GM12878 (cell line): ENCODE data around the gene NMBR. TPM values are rescaled to one million over a fixed set of nuclear protein-coding genes. Genes with fewer than 3 reads are reported as not detected.

ENCODE experiments used
- ATAC-seq: fragments of 200-7000 bp; cut with Tn5 transposase; 3 replicates; pipeline ENCODE4 v1.9.1; 2020; ENCODE audit warnings: mild to moderate bottlenecking, moderate library complexity
- BruUV-seq: library from RNA; stranded (reverse); fragments of 400-500 nt; replicated peaks from 2 replicates; lab custom pipeline; 2021; lab: Mats Ljungman, UMichigan
- CTCF ChIA-PET: fragments of 300-600 bp; sonication (Branson Sonifier 250); formaldehyde crosslinking; extraction: SDS; loops from one replicate; lab custom pipeline; 2021; ENCODE audit warnings: inconsistent platforms; lab: Yijun Ruan, JAX
- POLR2A ChIA-PET: fragments of 350-600 bp; formaldehyde crosslinking; extraction: SDS; loops from one replicate; lab custom pipeline; 2021; ENCODE audit warnings: inconsistent platforms; lab: Charles Lee
- RAD21 ChIA-PET: fragments of 300-600 bp; sonication (Branson Sonifier 250); formaldehyde crosslinking; loops from one replicate; lab custom pipeline; 2023; ENCODE audit warnings: antibody characterized with exemption; ENCODE audit not compliant: unreplicated experiment; lab: Charles Lee
- SMC1A ChIA-PET: fragments of 300-600 bp; sonication (Branson Sonifier 250); formaldehyde crosslinking; loops from one replicate; lab custom pipeline; 2023; ENCODE audit not compliant: unreplicated experiment, uncharacterized antibody; lab: Charles Lee
- DNase-seq: peaks from one replicate; pipeline ENCODE4 v3.0.0-alpha.2; 2011; ENCODE audit warnings: low read depth, low spot score
- FAIRE-seq: peaks from 3 replicates; lab custom pipeline; 2011; peaks lifted over from hg19 to GRCh38; lab: Jason Lieb, UNC
- H2AFZ ChIP-seq: 2 replicates; pipeline ENCODE4 v1.6.0; 2011; ENCODE audit warnings: low read depth, low read length, control low read depth; ENCODE audit not compliant: control insufficient read depth
- H3K27ac ChIP-seq: 2 replicates; pipeline ENCODE4 v1.5.1; 2011; ENCODE audit warnings: control low read depth; ENCODE audit not compliant: control insufficient read depth, insufficient read depth
- H3K27me3 ChIP-seq, 2 experiments: replicated peaks in 1 of 2; 2 replicates each; pipeline versions ENCODE4 v1.6.0 to v1.6.1; 2011; ENCODE audit warnings: low read length in 1 of 2; ENCODE audit not compliant: control insufficient read depth in 2 of 2, insufficient read depth in 2 of 2
- H3K36me3 ChIP-seq, 2 experiments: 2 replicates each; pipeline ENCODE4 v1.5.1; 2011; ENCODE audit warnings: low read length in 1 of 2; ENCODE audit not compliant: control insufficient read depth in 2 of 2, insufficient read depth in 2 of 2
- H3K4me1 ChIP-seq: 2 replicates; pipeline ENCODE4 v1.6.1; 2011; ENCODE audit warnings: mild to moderate bottlenecking, low read length, moderate library complexity, mixed read lengths; ENCODE audit not compliant: control insufficient read depth, insufficient read depth
- H3K4me2 ChIP-seq: 2 replicates; pipeline ENCODE4 v1.6.0; 2011; ENCODE audit warnings: control low read depth; ENCODE audit not compliant: control insufficient read depth, insufficient read depth
- H3K4me3 ChIP-seq: fragments of 200-600 bp; sonication (generic); 2 replicates; pipeline ENCODE4 v1.5.1; 2016
- H3K79me2 ChIP-seq: 2 replicates; pipeline ENCODE4 v1.6.0; 2011; ENCODE audit warnings: low read length; ENCODE audit not compliant: control insufficient read depth, insufficient read depth
- H3K9ac ChIP-seq: 2 replicates; pipeline ENCODE4 v1.8.0; 2011; ENCODE audit warnings: low read length, control low read depth, mixed read lengths; ENCODE audit not compliant: control insufficient read depth, insufficient read depth
- H3K9me3 ChIP-seq: replicated peaks from 3 replicates; pipeline ENCODE4 v1.5.1; 2011; ENCODE audit warnings: mild to moderate bottlenecking, low read length; ENCODE audit not compliant: control insufficient read depth, insufficient read depth
- H4K20me1 ChIP-seq: 2 replicates; pipeline ENCODE4 v1.6.0; 2011; ENCODE audit not compliant: control insufficient read depth, insufficient read depth
- CBX5 ChIP-seq: sonication (generic); IDR thresholded peaks from 2 replicates; pipeline ENCODE4 v1.6.1; 2016; ENCODE audit warnings: low read depth, moderate library complexity, mild to moderate bottlenecking, inconsistent platforms
- CREM ChIP-seq: IDR thresholded peaks from 2 replicates; pipeline ENCODE4 v1.6.1; 2014; ENCODE audit warnings: antibody characterized with exemption, low read depth
- MTA2 ChIP-seq: fragments of 450-650 bp; IDR thresholded peaks from 2 replicates; pipeline ENCODE4 v1.6.1; 2016; ENCODE audit warnings: low read depth, mild to moderate bottlenecking, moderate library complexity
- PAX5 ChIP-seq: IDR thresholded peaks from 2 replicates; pipeline ENCODE4 v1.6.1; 2011; ENCODE audit warnings: low read depth, low read length, borderline replicate concordance
- SMAD5 ChIP-seq: IDR thresholded peaks from 2 replicates; pipeline ENCODE4 v1.6.1; 2016; ENCODE audit warnings: antibody characterized with exemption, low read depth
- TCF7 ChIP-seq: IDR thresholded peaks from 2 replicates; pipeline ENCODE4 v1.6.1; 2014; ENCODE audit warnings: antibody characterized with exemption, borderline replicate concordance
- YY1 ChIP-seq: IDR thresholded peaks from 2 replicates; pipeline ENCODE4 v1.6.1; 2011; ENCODE audit warnings: low read depth, mild to moderate bottlenecking, low read length
- ZNF384 ChIP-seq: IDR thresholded peaks from 2 replicates; pipeline ENCODE4 v1.6.1; 2012; ENCODE audit warnings: low read depth, mild to moderate bottlenecking, low read length, improper control_type of control experiment, borderline replicate concordance
- whole genome bisulfite sequencing: methylation state at CpG from one replicate; pipeline ENCODE4 v1.1.6; 2016; ENCODE audit warnings: low lambda C conversion rate; ENCODE audit not compliant: insufficient replicate concordance, insufficient coverage; ENCODE audit errors: missing lambda C conversion rate; 5-methylcytosine and 5-hydroxymethylcytosine counted together
- in situ Hi-C: fragments of 300-500 bp; cut with MboI; formaldehyde crosslinking; loops from 9 replicates; pipeline ENCODE4 v1.14.3; 2018; ENCODE audit warnings: mixed read lengths
- intact Hi-C: fragments of 100-400 bp; cut with micrococcal nuclease; formaldehyde crosslinking; loops from one replicate; pipeline ENCODE4 v1.14.2; 2022; ENCODE audit not compliant: unreplicated experiment
- polyA plus RNA-seq, 11 experiments: library from polyadenylated mRNA; depleted of rRNA in 4 of 11; unstranded in 6 of 11; stranded (reverse) in 5 of 11; fragments of >200 nt; fragmentation: Nextera tagmentation in 4 of 11; fragmentation: Illumina TruSeq in 1 of 11; extraction: Ambion mirVana in 4 of 11; extraction: Trizol in 1 of 11; gene quantifications; 1 replicate in 1 of 11; 2 replicates in 10 of 11; pipeline versions ENCODE4 v1.2.1 to v1.2.3, GENCODE V29; 2011 to 2016; ENCODE audit warnings: inconsistent platforms in 2 of 11, missing spikeins in 2 of 11, low read depth in 1 of 11
- total RNA-seq, 4 experiments: library from RNA; depleted of rRNA in 3 of 4; stranded (reverse); fragments of >200 nt in 3 of 4; fragmentation: Illumina TruSeq in 1 of 4; extraction: Trizol in 1 of 4; gene quantifications; 2 replicates each; pipeline versions ENCODE4 v1.2.1 to v1.2.3, GENCODE V29; 2013 to 2021
- TF ChIP-seq, protein P1 (sequence below): IDR thresholded peaks from 2 replicates; pipeline ENCODE4 v1.6.1; 2011; ENCODE audit warnings: mild to moderate bottlenecking, low read depth, low read length, moderate library complexity; ENCODE audit not compliant: insufficient replicate concordance

NMBR gene
- total and polyA plus RNA-seq, 10 of the 15 experiments (the other 5 are each of a cell fraction or from before 2014, with no cell fraction given), result not detected

DNA sequence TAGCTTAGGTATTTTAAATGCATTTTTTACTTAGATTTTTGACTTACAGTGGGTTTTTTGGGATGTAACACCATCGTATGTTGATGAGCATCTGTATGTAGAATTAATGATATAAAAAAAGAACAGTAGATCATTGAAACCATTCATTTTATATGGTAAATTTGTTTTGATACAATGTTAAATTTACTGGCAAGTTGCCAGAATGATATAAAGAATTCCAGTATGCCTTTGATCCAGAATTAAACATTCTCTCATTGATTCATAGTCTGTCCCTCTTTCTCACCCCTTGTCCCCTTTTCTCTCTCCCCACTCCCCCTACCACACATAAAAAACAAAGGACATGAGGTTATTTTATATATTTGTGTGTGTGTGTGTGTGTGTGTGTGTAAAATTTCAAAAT lies 45.4 kb upstream of the NMBR start:
- 95% methylated on average over 1 of the region's 1 CpG for WGBS
- H4K20me1 ChIP-seq, result no peaks in the 10 kb centered on the region
- ATAC-seq, result no peak
- no peak for FAIRE-seq
- H2AFZ ChIP-seq, result no peak overlapping the region
- no peak for DNase-seq
- intact Hi-C loops (no loop called here), in situ Hi-C loops (no loop called here)
- no peak overlapping the region for H3K27ac ChIP-seq
- ChIA-PET SMC1A (interaction anchor here (1.1 to 1.3 kb wide), 3 partner anchors 36 to 45 kb away, joined by 3 to 4 read pairs (median 3); partner anchors contain the start of genes NMBR and VTA1), RAD21 (no interaction called here), POLR2A (no interaction called here), CTCF (interaction anchor here (0.7 kb wide), 1 partner anchor 46 kb away, joined by 3 read pairs; the partner anchor contains the start of gene NMBR)
- no peak overlapping the region for H3K9ac ChIP-seq
- BruUV-seq, result no TSS peak
- no peak for TF ChIP-seq CREM
- TF ChIP-seq, protein P1, sequence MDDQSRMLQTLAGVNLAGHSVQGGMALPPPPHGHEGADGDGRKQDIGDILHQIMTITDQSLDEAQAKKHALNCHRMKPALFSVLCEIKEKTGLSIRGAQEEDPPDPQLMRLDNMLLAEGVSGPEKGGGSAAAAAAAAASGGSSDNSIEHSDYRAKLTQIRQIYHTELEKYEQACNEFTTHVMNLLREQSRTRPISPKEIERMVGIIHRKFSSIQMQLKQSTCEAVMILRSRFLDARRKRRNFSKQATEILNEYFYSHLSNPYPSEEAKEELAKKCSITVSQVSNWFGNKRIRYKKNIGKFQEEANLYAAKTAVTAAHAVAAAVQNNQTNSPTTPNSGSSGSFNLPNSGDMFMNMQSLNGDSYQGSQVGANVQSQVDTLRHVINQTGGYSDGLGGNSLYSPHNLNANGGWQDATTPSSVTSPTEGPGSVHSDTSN, result no peak
- TF ChIP-seq PAX5, result no peak
- no peak for TF ChIP-seq MTA2
- TF ChIP-seq ZNF384, result no peak
- 0 out of 4 replicates have a peak, but pooled peaks cover 0 to 3% of the 10 kb centered on the region in 2 experiments for H3K36me3 ChIP-seq
- no peaks in the 10 kb centered on the region for H3K27me3 ChIP-seq
- no peak overlapping the region for H3K4me3 ChIP-seq
- H3K4me2 ChIP-seq, result no peak overlapping the region
- H3K4me1 ChIP-seq, result no peaks in the 10 kb centered on the region
- no peaks in the 10 kb centered on the region for H3K9me3 ChIP-seq
- H3K79me2 ChIP-seq, result no peaks in the 10 kb centered on the region; the same call in 1 of the 2 replicates

DNA sequence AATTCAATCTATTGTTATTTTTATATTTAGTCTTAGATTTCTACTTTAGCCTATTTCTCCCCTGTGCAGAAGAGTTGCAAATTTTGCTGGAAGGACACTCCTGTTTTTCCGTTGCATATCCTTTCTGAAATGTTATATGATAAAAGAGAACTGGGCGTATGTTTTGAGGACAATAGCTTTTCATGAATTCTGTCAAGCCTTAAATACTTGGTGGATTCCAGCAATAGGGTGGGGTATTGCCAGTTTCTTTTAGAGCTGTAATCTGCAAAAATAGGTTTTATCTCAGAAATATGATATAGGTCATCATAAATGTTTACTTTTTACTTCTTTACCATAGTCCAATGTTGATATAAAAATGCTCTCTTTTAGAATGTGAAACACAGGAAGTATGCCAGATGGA lies 42.1 kb upstream of the NMBR start:
- Histone ChIP-seq H4K20me1 (no peaks in the 10 kb centered on the region), H3K9ac (no peak overlapping the region), H3K79me2 (no peaks in the 10 kb centered on the region), H2AFZ (no peak overlapping the region), H3K9me3 (no peaks in the 10 kb centered on the region), H3K27me3 (no peaks in the 10 kb centered on the region), H3K4me3 (no peak overlapping the region), H3K4me1 (no peaks in the 10 kb centered on the region), H3K4me2 (no peak overlapping the region), H3K27ac (no peak overlapping the region), H3K36me3 (no peaks in the 10 kb centered on the region)
- ChIA-PET POLR2A (no interaction called here), RAD21 (no interaction called here), SMC1A (interaction anchor here (1.0 kb wide), 1 partner anchor 15 kb away, joined by 3 read pairs; no protein-coding TSS in a partner anchor), CTCF (interaction anchor here (1.5 kb wide), 1 partner anchor 11 kb away, joined by 4 read pairs; no protein-coding TSS in a partner anchor)
- in situ Hi-C loops, result no loop called here
- no TSS peak for BruUV-seq
- DNase-seq (no peak), FAIRE-seq (no peak), ATAC-seq (no peak)
- intact Hi-C loops, result no loop called here
- 100% methylated on average over 2 of the region's 2 CpGs for WGBS
- no peak for TF ChIP-seq CBX5
- no peak for TF ChIP-seq TCF7
- TF ChIP-seq SMAD5, result no peak
- TF ChIP-seq YY1, result no peak
